Breast epithelium (tissue), 3 donors: ENCODE results near the gene ZBTB4.
"Not testable (repeated sequence)": the region's sequence is repeated elsewhere in the genome, so short reads cannot be mapped to it uniquely, and the experiment has no call there.

ENCODE experiments used
- POLR2A ChIP-seq: fragments of 450-650 bp; IDR thresholded peaks from one replicate; pipeline ENCODE4 v1.6.1; 2016; ENCODE audit warnings: antibody characterized with exemption, mild to moderate bottlenecking, moderate library complexity
- TF ChIP-seq, protein P1 (sequence below), 3 donors: fragments of 450-650 bp; IDR thresholded peaks; one replicate each; pipeline ENCODE4 v1.5.1; 2016 to 2017; ENCODE audit warnings: antibody characterized with exemption in 3 of 3, mild to moderate bottlenecking in 3 of 3, moderate library complexity in 3 of 3

DNA sequence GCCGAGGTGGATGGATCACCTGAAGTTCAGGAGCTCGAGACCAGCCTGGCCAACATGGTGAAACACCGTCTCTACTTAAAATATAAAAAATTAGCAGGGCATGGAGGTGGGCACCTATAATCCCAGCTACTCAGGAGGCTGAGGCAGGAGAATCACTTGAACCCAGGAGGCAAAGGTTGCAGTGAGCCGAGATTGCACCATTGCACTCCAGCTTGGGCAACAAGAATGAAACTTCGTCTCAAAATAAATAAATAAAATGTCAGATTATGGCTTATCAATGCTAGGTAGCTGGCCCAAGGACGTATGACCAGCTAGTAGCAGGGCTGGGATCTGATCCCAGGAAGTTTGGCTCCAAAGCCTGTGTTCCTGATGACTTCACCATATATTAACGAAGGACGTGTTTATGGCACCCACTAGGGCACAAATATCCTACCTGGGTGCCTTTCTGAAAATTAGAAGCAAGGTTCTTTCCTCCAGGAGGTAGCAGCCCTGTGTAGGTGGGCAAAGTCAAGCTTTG lies 8.9 kb downstream of the ZBTB4 start:
- TF ChIP-seq, protein P1, sequence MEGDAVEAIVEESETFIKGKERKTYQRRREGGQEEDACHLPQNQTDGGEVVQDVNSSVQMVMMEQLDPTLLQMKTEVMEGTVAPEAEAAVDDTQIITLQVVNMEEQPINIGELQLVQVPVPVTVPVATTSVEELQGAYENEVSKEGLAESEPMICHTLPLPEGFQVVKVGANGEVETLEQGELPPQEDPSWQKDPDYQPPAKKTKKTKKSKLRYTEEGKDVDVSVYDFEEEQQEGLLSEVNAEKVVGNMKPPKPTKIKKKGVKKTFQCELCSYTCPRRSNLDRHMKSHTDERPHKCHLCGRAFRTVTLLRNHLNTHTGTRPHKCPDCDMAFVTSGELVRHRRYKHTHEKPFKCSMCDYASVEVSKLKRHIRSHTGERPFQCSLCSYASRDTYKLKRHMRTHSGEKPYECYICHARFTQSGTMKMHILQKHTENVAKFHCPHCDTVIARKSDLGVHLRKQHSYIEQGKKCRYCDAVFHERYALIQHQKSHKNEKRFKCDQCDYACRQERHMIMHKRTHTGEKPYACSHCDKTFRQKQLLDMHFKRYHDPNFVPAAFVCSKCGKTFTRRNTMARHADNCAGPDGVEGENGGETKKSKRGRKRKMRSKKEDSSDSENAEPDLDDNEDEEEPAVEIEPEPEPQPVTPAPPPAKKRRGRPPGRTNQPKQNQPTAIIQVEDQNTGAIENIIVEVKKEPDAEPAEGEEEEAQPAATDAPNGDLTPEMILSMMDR (IDR thresholded peaks at IDR 0.05), result not testable (repeated sequence)
- not testable (repeated sequence) for TF ChIP-seq POLR2A
